Lower leg skin (tissue), 3 donors: ENCODE results near the gene CPTP.

Experiments
- POLR2A ChIP-seq, 2 donors: fragments of 450-650 bp; IDR thresholded peaks; one replicate each; pipeline ENCODE4 v1.6.1; 2016 to 2017; ENCODE audit warnings: antibody characterized with exemption in 2 of 2, mild to moderate bottlenecking in 1 of 2, moderate library complexity in 1 of 2
- TF ChIP-seq, protein P1 (sequence below), 3 donors: fragments of 450-650 bp; IDR thresholded peaks; one replicate each; pipeline ENCODE4 v1.5.1; 2016; ENCODE audit warnings: antibody characterized with exemption in 3 of 3, mild to moderate bottlenecking in 3 of 3, moderate library complexity in 2 of 3

DNA sequence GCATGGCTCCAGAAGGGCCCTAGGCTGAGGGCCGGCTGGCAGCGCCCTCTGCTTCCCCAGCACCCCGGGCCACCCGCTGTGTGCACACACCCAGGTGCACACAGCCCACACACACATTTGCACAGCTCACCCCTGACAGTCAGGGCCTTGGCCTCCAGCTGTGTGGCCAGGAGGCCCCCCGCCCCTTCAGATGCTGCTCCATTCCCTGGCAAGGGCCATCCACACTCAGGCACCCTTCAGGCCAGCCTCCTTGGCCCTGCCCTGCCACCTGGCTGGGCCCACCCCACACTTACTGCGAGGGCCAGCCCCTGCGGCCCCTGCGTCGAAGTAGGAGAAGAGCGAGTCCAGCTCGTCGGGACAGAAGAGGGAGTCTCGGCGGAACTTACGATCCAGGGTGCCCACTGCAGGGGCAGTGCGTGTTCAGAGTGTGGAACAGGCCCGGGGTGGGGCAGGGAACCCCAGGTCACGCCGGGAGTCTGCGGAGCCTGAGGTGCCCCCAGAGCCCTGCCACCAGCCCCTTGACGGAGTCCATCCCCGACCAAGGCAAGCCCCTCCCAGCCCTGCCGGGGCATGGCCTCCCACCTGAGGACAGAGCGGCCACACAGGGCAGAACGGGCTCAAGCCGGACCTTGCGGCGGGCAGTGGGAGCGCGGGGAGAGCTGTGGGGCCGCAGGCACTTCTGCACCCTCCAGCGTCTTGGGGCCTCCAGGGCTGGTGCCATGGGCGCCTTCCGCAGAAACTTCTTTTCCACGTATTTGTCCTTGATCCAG, 29.3 kb upstream of the CPTP start:
- TF ChIP-seq POLR2A (IDR thresholded peaks at IDR 0.05), result no peak
- TF ChIP-seq, protein P1, sequence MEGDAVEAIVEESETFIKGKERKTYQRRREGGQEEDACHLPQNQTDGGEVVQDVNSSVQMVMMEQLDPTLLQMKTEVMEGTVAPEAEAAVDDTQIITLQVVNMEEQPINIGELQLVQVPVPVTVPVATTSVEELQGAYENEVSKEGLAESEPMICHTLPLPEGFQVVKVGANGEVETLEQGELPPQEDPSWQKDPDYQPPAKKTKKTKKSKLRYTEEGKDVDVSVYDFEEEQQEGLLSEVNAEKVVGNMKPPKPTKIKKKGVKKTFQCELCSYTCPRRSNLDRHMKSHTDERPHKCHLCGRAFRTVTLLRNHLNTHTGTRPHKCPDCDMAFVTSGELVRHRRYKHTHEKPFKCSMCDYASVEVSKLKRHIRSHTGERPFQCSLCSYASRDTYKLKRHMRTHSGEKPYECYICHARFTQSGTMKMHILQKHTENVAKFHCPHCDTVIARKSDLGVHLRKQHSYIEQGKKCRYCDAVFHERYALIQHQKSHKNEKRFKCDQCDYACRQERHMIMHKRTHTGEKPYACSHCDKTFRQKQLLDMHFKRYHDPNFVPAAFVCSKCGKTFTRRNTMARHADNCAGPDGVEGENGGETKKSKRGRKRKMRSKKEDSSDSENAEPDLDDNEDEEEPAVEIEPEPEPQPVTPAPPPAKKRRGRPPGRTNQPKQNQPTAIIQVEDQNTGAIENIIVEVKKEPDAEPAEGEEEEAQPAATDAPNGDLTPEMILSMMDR (IDR thresholded peaks at IDR 0.05), result no peak
